ENCODE measurements around the gene ENOX1. TPM values are rescaled to one million over a fixed set of nuclear protein-coding genes. Genes with fewer than 3 reads are reported as not detected.

ENOX1 gene
- total and polyA plus RNA-seq, 2 donors (not counting 3 experiments of a cell fraction or from before 2014, with no cell fraction given): 0.17 to 0.97 TPM

- Histone ChIP-seq H3K4me1 (ENCODE audit: control insufficient read depth, extremely low read depth, insufficient read depth, low read length) (no peaks in the 10 kb centered on the region), H3K4me2 (ENCODE audit: insufficient read depth, low read length) (no peak overlapping the region), H3K9me1 (replicated peaks; ENCODE audit: control insufficient read depth, extremely low read depth, insufficient read depth, low read length) (no peaks in the 10 kb centered on the region), H3K9ac (replicated peaks; ENCODE audit: extremely low read depth, insufficient read depth, low read length) (no peak overlapping the region), H3K27ac (ENCODE audit: insufficient read depth, low read depth, low read length) (no peak overlapping the region), H3K4me3 (replicated peaks in 1 of 3; ENCODE audit: insufficient read depth in 1 of 3, low read depth in 1 of 3, low read length in 3 of 3) (no peak overlapping the region), H3K9me3 (replicated peaks; ENCODE audit: control insufficient read depth, insufficient read depth, low read length) (no peaks in the 10 kb centered on the region), H3K36me3 (ENCODE audit: control insufficient read depth in 2 of 2, extremely low read depth in 1 of 2, insufficient read depth in 2 of 2, low read length in 2 of 2) (no peaks in the 10 kb centered on the region), H4K20me1 (replicated peaks; ENCODE audit: control insufficient read depth, extremely low read depth, insufficient read depth, low read length) (no peaks in the 10 kb centered on the region), H3K27me3 (ENCODE audit: control insufficient read depth in 2 of 2, insufficient read depth in 2 of 2, low read length in 2 of 2) (no peaks in the 10 kb centered on the region), H3K79me2 (ENCODE audit: control insufficient read depth, insufficient read depth, low read length) (no peaks in the 10 kb centered on the region), H2AFZ (ENCODE audit: low read depth, low read length) (no peak overlapping the region)
- dilution Hi-C loops (cut with MboI; ENCODE audit: extremely low pct_ligation_motif_present, low sequenced_read_pairs) (no loop called here), intact Hi-C loops (cut with micrococcal nuclease) (no loop called here)
- POLR2A ChIA-PET: no interaction called here
- no TSS peak for BruUV-seq (replicated peaks)
- DNase-seq (ENCODE audit: low read depth, low spot score) (no peak), FAIRE-seq (no peak)
- CTCF ChIA-PET: no interaction called here
- TF ChIP-seq POLR2A (IDR thresholded peaks at IDR 0.05; ENCODE audit: low read depth, low read length) (no peak), EZH2 (IDR thresholded peaks at IDR 0.05; ENCODE audit: borderline replicate concordance, low read depth, low read length, severe bottlenecking) (no peak), GATA2 (IDR thresholded peaks at IDR 0.05; ENCODE audit: insufficient read depth, insufficient read length, low read depth, low read length) (no peak), CTCF (IDR thresholded peaks at IDR 0.05; ENCODE audit: extremely low read depth in 1 of 2, insufficient read depth in 1 of 2, low read depth in 1 of 2, low read length in 2 of 2) (no peak)
These were observed 493.8 kb downstream of the ENOX1 start for GRCh38 chr13:43293008-43293407.

- Histone ChIP-seq H2AFZ (ENCODE audit: low read depth, low read length) (no peak overlapping the region), H3K4me1 (ENCODE audit: control insufficient read depth, extremely low read depth, insufficient read depth, low read length) (no peaks in the 10 kb centered on the region), H3K27ac (ENCODE audit: insufficient read depth, low read depth, low read length) (no peak overlapping the region), H3K9ac (replicated peaks; ENCODE audit: extremely low read depth, insufficient read depth, low read length) (no peak overlapping the region), H3K27me3 (ENCODE audit: control insufficient read depth in 2 of 2, insufficient read depth in 2 of 2, low read length in 2 of 2) (no peaks in the 10 kb centered on the region), H3K4me2 (ENCODE audit: insufficient read depth, low read length) (no peak overlapping the region), H3K9me1 (replicated peaks; ENCODE audit: control insufficient read depth, extremely low read depth, insufficient read depth, low read length) (no peaks in the 10 kb centered on the region), H3K9me3 (replicated peaks; ENCODE audit: control insufficient read depth, insufficient read depth, low read length) (no peaks in the 10 kb centered on the region), H3K79me2 (ENCODE audit: control insufficient read depth, insufficient read depth, low read length) (no peaks in the 10 kb centered on the region), H4K20me1 (replicated peaks; ENCODE audit: control insufficient read depth, extremely low read depth, insufficient read depth, low read length) (no peaks in the 10 kb centered on the region), H3K4me3 (replicated peaks in 1 of 3; ENCODE audit: insufficient read depth in 1 of 3, low read depth in 1 of 3, low read length in 3 of 3) (no peak overlapping the region), H3K36me3 (ENCODE audit: control insufficient read depth in 2 of 2, extremely low read depth in 1 of 2, insufficient read depth in 2 of 2, low read length in 2 of 2) (no peaks in the 10 kb centered on the region)
- no TSS peak for BruUV-seq (replicated peaks)
- TF ChIP-seq MYC (IDR thresholded peaks at IDR 0.05; ENCODE audit: low read depth, low read length): no peak
- TF ChIP-seq CTCF (IDR thresholded peaks at IDR 0.05; ENCODE audit: extremely low read depth in 1 of 2, insufficient read depth in 1 of 2, low read depth in 1 of 2, low read length in 2 of 2): no peak
- TF ChIP-seq POLR2AphosphoS5 (IDR thresholded peaks at IDR 0.05; ENCODE audit: insufficient read depth, low read depth, low read length): no peak
- no peak for TF ChIP-seq MAX (IDR thresholded peaks at IDR 0.05; ENCODE audit: insufficient read depth, insufficient read length)
- no peak for TF ChIP-seq POLR2A (IDR thresholded peaks at IDR 0.05; ENCODE audit: low read depth, low read length)
- TF ChIP-seq EZH2 (IDR thresholded peaks at IDR 0.05; ENCODE audit: borderline replicate concordance, low read depth, low read length, severe bottlenecking): no peak
- no peak for TF ChIP-seq JUN (IDR thresholded peaks at IDR 0.05; ENCODE audit: borderline replicate concordance, insufficient read depth, insufficient read length, low read depth)
- no peak for TF ChIP-seq FOS (IDR thresholded peaks at IDR 0.05; ENCODE audit: borderline replicate concordance, insufficient read depth, low read length)
- TF ChIP-seq GATA2 (IDR thresholded peaks at IDR 0.05; ENCODE audit: insufficient read depth, insufficient read length, low read depth, low read length): no peak
- intact Hi-C loops (cut with micrococcal nuclease): no loop called here
- no peak for FAIRE-seq
- ChIA-PET CTCF (no interaction called here), POLR2A (no interaction called here)
- dilution Hi-C loops (cut with MboI; ENCODE audit: extremely low pct_ligation_motif_present, low sequenced_read_pairs): no loop called here
- DNase-seq (ENCODE audit: low read depth, low spot score): no peak
These were observed 495.3 kb downstream of the ENOX1 start for GRCh38 chr13:43291287-43292060.
